Kidney (tissue), 14 donors: ENCODE measurements around the gene TRIM28. TPM values are rescaled to one million over a fixed set of nuclear protein-coding genes. Genes with fewer than 3 reads are reported as not detected.
A peak's percentile ranks its signal among the peaks of the same experiment; 100 is the strongest.

Source experiments
- DNase-seq, 5 donors: peaks; one replicate each; pipeline ENCODE4 v3.0.0-alpha.2; 2013 to 2020
- FAIRE-seq: peaks from 2 replicates; lab custom pipeline; 2012; peaks lifted over from hg19 to GRCh38; lab: Jason Lieb, UNC
- H3K27ac ChIP-seq, 2 donors: one replicate each; pipeline ENCODE4 v1.7.0; 2013; ENCODE audit warnings: low read depth in 2 of 2, low read length in 2 of 2, inconsistent platforms in 1 of 2
- H3K27me3 ChIP-seq: one replicate; pipeline ENCODE4 v1.7.1; 2013; ENCODE audit warnings: low read length, inconsistent platforms; ENCODE audit not compliant: control insufficient read depth, insufficient read depth
- H3K36me3 ChIP-seq, 3 donors: one replicate each; pipeline versions ENCODE4 v1.7.0 to v1.7.1; 2013; ENCODE audit warnings: low read length in 3 of 3, control low read depth in 1 of 3, inconsistent platforms in 1 of 3; ENCODE audit not compliant: insufficient read depth in 3 of 3, control insufficient read depth in 2 of 3
- H3K4me1 ChIP-seq, 3 donors: one replicate each; pipeline versions ENCODE4 v1.7.0 to v1.7.1; 2013; ENCODE audit warnings: low read length in 3 of 3, inconsistent platforms in 1 of 3, low read depth in 1 of 3; ENCODE audit not compliant: control insufficient read depth in 2 of 3, insufficient read depth in 2 of 3
- H3K4me3 ChIP-seq, 3 donors: one replicate each; pipeline versions ENCODE4 v1.7.0 to v1.8.1; 2013; ENCODE audit warnings: low read length in 3 of 3, control low read depth in 1 of 3, inconsistent platforms in 1 of 3
- H3K9ac ChIP-seq, 3 donors: one replicate each; pipeline versions ENCODE4 v1.7.0 to v1.7.1; 2013; ENCODE audit warnings: low read length in 3 of 3, control low read depth in 1 of 3, inconsistent platforms in 1 of 3
- H3K9me3 ChIP-seq, 3 donors: one replicate each; pipeline versions ENCODE4 v1.7.0 to v1.7.1; 2013; ENCODE audit warnings: low read length in 3 of 3, control low read depth in 1 of 3, inconsistent platforms in 1 of 3; ENCODE audit not compliant: control insufficient read depth in 2 of 3, insufficient read depth in 1 of 3
- CTCF ChIP-seq: IDR thresholded peaks from 3 replicates; pipeline ENCODE4 v1.5.1; 2012; ENCODE audit warnings: mild to moderate bottlenecking, moderate library complexity, borderline replicate concordance; ENCODE audit not compliant: insufficient read depth; ENCODE audit errors: extremely low read depth
- intact Hi-C: fragments of 100-400 bp; cut with DNase I; formaldehyde crosslinking; loops from one replicate; pipeline ENCODE4 v1.11.1; 2022
- polyA plus RNA-seq: library from polyadenylated mRNA; stranded (reverse); fragments of 350-450 nt; fragmentation: Illumina TruSeq; extraction: RNeasy Lipid Tissue Mini Kit (QIAGEN cat#74804); gene quantifications from one replicate; pipeline ENCODE4 v1.2.3, GENCODE V29; 2014; ENCODE audit warnings: low read depth, low replicate concordance; ENCODE audit not compliant: insufficient read depth
- total RNA-seq: library from RNA; stranded (reverse); fragmentation: NEBNext Ultra II Directional; extraction: Animal tissue kit (Norgen Biotek cat#: 25700); gene quantifications from one replicate; pipeline ENCODE4 v1.2.1, GENCODE V29; 2021
- donor health status: control.
- donor health status: control.
- donor health status: control.
- donor health status: control.
- donor health status: control.
- donor health status: DM: yes; HTN: yes; CAD: no.
- donor health status: Normal renal cell carcinoma (clear cell type).

Gene TRIM28
- total and polyA plus RNA-seq, 2 donors from 2014 or later: 191 to 229 TPM

- H3K27me3 ChIP-seq: no peaks in the 10 kb centered on the region
- H3K9me3 ChIP-seq: no peaks in the 10 kb centered on the region
- H3K4me1 ChIP-seq: peaks cover 2 to 26% (median 14%) of the 10 kb centered on the region in 3 donors
- no peak for TF ChIP-seq CTCF
- H3K36me3 ChIP-seq: peaks cover 16 to 67% (median 47%) of the 10 kb centered on the region in 3 donors
- peak in 2 of 5 donors; percentile 44 to 61 for DNase-seq
- FAIRE-seq: no peak
- H3K4me3 ChIP-seq: no peak overlapping the region
- H3K9ac ChIP-seq: no peak overlapping the region
- no peak overlapping the region for H3K27ac ChIP-seq
- intact Hi-C loops: no loop called here
These were observed 5.2 kb downstream of the TRIM28 start for GRCh38 chr19:58548859-58549663.

- no peak for FAIRE-seq
- H3K27ac ChIP-seq: no peak overlapping the region
These were observed 5.9 kb downstream of the TRIM28 start for GRCh38 chr19:58549664-58550361.

GRCh38 chr19:58550362-58551122, 6.7 kb downstream of the TRIM28 start:
- Histone ChIP-seq H3K27me3 (no peaks in the 10 kb centered on the region), H3K27ac (no peak overlapping the region), H3K9me3 (no peaks in the 10 kb centered on the region), H3K4me1 (peaks cover 2 to 32% (median 17%) of the 10 kb centered on the region in 3 donors), H3K9ac (no peak overlapping the region), H3K4me3 (no peak overlapping the region), H3K36me3 (peaks cover 16 to 66% (median 47%) of the 10 kb centered on the region in 3 donors)
- TF ChIP-seq CTCF: no peak
- DNase-seq: peak in 1 of 5 donors; percentile 50
- no peak for FAIRE-seq
- intact Hi-C loops: no loop called here

More at GRCh38 chr19:58549664-58550361, 5.9 kb downstream of the TRIM28 start:
- TF ChIP-seq CTCF: no peak
- Histone ChIP-seq H3K9me3 (no peaks in the 10 kb centered on the region), H3K4me1 (peaks cover 2 to 31% (median 17%) of the 10 kb centered on the region in 3 donors), H3K36me3 (peaks cover 16 to 67% (median 47%) of the 10 kb centered on the region in 3 donors), H3K9ac (no peak overlapping the region), H3K27me3 (no peaks in the 10 kb centered on the region), H3K4me3 (no peak overlapping the region)
- DNase-seq: peak in 1 of 5 donors; percentile 64
- intact Hi-C loops: no loop called here
